BJ (cell line): ENCODE results near the gene STEAP2. TPM values are rescaled to one million over a fixed set of nuclear protein-coding genes. Genes with fewer than 3 reads are reported as not detected.

Source experiments
- CTCF ChIA-PET: fragments of 350-600 bp; formaldehyde crosslinking; extraction: SDS; loops from one replicate; lab custom pipeline; 2021; ENCODE audit warnings: antibody characterized with exemption, inconsistent platforms; lab: Yijun Ruan, JAX
- POLR2A ChIA-PET: fragments of 300-600 bp; sonication (Branson Sonifier 250); formaldehyde crosslinking; extraction: SDS; loops from one replicate; lab custom pipeline; 2021; ENCODE audit warnings: antibody characterized with exemption; lab: Charles Lee
- DNase-seq: peaks from one replicate; pipeline ENCODE4 v3.0.0-alpha.2; 2011; ENCODE audit warnings: low read depth
- H3K27me3 ChIP-seq: 2 replicates; pipeline ENCODE4 v1.6.0; 2011; ENCODE audit warnings: low read length; ENCODE audit not compliant: control insufficient read depth, insufficient read depth
- H3K36me3 ChIP-seq: 2 replicates; pipeline ENCODE4 v1.5.1; 2011; ENCODE audit warnings: low read length; ENCODE audit not compliant: control insufficient read depth, insufficient read depth
- H3K4me3 ChIP-seq: 2 replicates; pipeline ENCODE4 v1.5.1; 2011; ENCODE audit warnings: low read depth, mild to moderate bottlenecking, control low read depth, low read length
- polyA plus RNA-seq: library from polyadenylated mRNA; depleted of rRNA; stranded (reverse); fragments of >200 nt; gene quantifications from 2 replicates; pipeline ENCODE4 v1.2.3, GENCODE V29; 2011
- TF ChIP-seq, protein P1 (sequence below): IDR thresholded peaks from 2 replicates; pipeline ENCODE4 v1.5.1; 2011; ENCODE audit warnings: low read depth, mild to moderate bottlenecking, control low read depth, inconsistent platforms, low read length, moderate library complexity; ENCODE audit not compliant: insufficient read depth

STEAP2 gene
- polyA plus RNA-seq, 1 experiment: 2.1 TPM

DNA sequence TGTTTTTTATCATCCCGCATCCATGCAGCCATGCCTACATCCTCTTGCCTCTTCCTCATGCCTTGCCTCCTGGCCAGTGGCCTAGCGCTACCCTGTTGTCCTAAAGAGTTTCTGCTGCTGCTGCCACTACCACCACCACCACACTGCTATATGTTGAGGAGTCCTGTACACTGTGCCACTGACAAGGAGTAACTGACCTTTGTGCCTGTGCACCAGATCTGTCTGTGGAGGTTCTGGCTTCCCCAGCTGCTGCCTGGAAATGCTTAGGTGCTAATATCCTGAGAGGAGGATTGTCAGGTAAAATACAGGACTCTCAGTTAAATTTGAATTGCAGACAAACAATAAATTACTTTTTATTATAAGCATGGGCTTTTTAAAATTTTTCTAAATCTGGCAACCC lies 26.5 kb downstream of the STEAP2 start:
- no peak overlapping the region for H3K4me3 ChIP-seq
- TF ChIP-seq, protein P1, sequence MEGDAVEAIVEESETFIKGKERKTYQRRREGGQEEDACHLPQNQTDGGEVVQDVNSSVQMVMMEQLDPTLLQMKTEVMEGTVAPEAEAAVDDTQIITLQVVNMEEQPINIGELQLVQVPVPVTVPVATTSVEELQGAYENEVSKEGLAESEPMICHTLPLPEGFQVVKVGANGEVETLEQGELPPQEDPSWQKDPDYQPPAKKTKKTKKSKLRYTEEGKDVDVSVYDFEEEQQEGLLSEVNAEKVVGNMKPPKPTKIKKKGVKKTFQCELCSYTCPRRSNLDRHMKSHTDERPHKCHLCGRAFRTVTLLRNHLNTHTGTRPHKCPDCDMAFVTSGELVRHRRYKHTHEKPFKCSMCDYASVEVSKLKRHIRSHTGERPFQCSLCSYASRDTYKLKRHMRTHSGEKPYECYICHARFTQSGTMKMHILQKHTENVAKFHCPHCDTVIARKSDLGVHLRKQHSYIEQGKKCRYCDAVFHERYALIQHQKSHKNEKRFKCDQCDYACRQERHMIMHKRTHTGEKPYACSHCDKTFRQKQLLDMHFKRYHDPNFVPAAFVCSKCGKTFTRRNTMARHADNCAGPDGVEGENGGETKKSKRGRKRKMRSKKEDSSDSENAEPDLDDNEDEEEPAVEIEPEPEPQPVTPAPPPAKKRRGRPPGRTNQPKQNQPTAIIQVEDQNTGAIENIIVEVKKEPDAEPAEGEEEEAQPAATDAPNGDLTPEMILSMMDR: no peak
- no peaks in the 10 kb centered on the region for H3K27me3 ChIP-seq
- POLR2A ChIA-PET: no interaction called here
- H3K36me3 ChIP-seq: no peaks in the 10 kb centered on the region
- DNase-seq: no peak
- CTCF ChIA-PET: no interaction called here

DNA sequence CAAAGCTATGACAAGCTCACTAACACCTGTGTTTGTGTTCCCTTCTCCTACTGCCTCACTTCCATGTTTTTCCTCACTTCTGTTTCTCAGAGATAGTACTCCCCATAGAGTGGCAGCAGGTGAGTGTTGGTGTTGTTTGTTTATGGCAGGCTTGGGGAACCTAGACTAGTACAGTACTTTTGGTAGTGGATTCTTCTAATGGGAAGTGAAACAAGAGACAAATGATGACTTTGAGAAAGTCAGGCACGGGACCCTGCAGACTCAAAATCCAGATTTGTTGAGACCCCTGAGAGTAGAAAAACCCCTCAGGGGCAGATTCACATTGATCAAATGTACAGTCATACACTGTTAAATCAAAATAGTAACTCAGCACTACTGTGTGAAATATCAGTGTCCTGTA lies 27.0 kb downstream of the STEAP2 start:
- no peak overlapping the region for H3K4me3 ChIP-seq
- no peaks in the 10 kb centered on the region for H3K27me3 ChIP-seq
- DNase-seq: no peak
- POLR2A ChIA-PET: no interaction called here
- CTCF ChIA-PET: no interaction called here
- H3K36me3 ChIP-seq: no peaks in the 10 kb centered on the region
- TF ChIP-seq, protein P1: no peak

DNA sequence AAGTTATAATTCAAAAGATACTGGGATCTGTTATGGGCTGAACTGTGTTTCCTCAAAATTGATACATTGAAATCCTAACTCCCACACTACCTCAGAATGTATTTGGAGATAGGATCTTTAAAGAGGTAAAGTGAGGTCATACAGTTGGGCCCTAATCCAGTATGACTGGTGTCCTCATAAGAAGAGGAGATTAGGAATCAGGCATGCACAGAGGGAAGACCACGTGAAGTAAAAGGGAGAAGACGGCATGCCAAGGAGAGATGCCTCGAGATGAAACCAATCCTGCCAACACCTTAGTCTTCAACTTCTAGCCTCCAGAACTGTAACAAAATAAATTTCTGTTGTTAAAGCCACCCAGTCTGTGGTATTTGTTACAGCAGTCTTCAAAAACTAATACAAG lies 27.5 kb downstream of the STEAP2 start:
- TF ChIP-seq, protein P1: no peak
- H3K27me3 ChIP-seq: no peaks in the 10 kb centered on the region
- DNase-seq: no peak
- ChIA-PET POLR2A (no interaction called here), CTCF (no interaction called here)
- H3K36me3 ChIP-seq: no peaks in the 10 kb centered on the region
- no peak overlapping the region for H3K4me3 ChIP-seq

DNA sequence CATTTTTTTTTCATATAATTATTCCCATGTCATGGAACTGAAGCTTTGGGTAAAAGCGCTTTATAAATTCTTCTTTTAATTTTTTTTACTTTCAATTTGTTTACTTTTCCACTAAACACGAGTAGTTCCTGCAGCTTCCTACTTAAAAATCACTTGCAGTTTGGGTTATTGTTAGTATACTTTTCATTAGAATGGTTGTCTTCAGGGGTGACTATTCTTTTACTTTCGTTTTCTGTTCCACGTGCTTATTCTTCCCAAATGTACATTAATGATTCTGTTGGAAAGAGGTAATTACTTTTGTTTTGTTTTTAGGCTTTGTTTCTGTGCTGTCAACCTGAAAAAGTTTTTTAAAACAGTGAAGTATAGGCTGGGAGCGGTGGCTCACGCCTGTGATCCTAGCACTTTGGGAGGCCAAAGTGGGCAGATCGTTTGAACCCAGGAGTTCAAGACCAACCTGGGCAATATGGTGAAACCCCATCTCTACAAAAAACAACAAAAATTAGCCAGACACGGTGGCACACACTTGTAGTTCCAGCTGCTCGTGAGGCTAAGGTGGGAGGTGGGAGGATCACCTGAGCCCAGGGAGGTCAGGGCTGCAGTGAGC lies 28.2 kb downstream of the STEAP2 start:
- ChIA-PET CTCF (interaction anchor here (1.8 kb wide), 1 partner anchor 16 kb away, joined by 5 read pairs; no protein-coding TSS in a partner anchor), POLR2A (no interaction called here)
- TF ChIP-seq, protein P1: no peak

DNA sequence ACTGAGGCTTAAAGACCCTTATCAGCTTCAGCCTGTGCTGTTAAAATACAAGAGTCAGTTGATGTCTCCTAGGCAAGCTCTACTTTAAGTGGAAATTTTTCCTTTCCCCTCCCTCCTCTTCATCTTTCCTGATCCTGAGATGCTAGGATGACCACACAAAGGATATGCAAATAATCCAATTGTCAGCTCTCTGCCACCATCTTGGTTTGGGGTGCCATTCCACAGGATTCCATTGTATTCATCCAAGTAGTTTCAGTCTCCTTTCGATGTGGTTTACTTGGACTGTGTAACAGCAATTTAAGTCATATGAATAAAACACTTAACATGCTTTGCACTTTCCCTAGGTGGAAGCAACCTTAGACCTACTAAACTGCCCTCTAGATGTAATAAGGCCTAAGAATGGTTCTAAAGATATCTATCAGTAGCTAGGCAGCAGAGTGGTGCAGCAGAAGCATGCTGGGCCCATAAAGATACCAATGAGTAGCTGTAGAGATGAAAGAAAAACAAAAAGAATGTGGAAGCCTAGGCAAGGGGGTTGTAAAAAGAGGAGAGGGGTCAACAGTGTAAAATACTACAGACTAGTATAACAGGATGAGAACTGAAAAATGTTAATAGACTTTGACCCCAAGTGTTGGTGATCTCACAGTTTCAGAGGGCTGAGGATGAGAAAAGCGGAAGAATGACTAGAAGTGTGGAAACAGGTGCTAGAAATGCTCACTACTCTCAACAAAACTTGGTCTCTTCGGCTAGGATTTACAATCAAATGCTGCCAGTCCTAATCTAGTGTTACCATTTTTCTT lies 31.0 kb downstream of the STEAP2 start:
- no peak for DNase-seq
- Histone ChIP-seq H3K4me3 (no peak overlapping the region), H3K36me3 (no peaks in the 10 kb centered on the region), H3K27me3 (no peaks in the 10 kb centered on the region)
- TF ChIP-seq, protein P1: no peak
- CTCF ChIA-PET: interaction anchor here (1.3 kb wide), 1 partner anchor 31 kb away, joined by 7 read pairs; the partner anchor contains the start of gene STEAP2
- POLR2A ChIA-PET: no interaction called here

More for the DNA sequence above, 28.2 kb downstream of the STEAP2 start:
- no peak overlapping the region for H3K4me3 ChIP-seq
- H3K27me3 ChIP-seq: no peaks in the 10 kb centered on the region
- DNase-seq: no peak
- H3K36me3 ChIP-seq: no peaks in the 10 kb centered on the region
